A549 (cell line): ENCODE data around the gene CACNA1H. TPM values are rescaled to one million over a fixed set of nuclear protein-coding genes. Genes with fewer than 3 reads are reported as not detected.

Source experiments
- ATAC-seq, 2 experiments: fragments of 200-7000 bp in 1 of 2; fragments of >200 bp in 1 of 2; cut with Nextera tagmentation in 1 of 2; cut with Tn5 transposase in 1 of 2; 3 replicates each; pipeline versions ENCODE4 v1.8.0 to v1.9.1; 2018 to 2020; ENCODE audit warnings: mild to moderate bottlenecking in 1 of 2, moderate library complexity in 1 of 2
- CTCF ChIA-PET: fragments of 300-600 bp; sonication (Branson Sonifier 250); formaldehyde crosslinking; extraction: SDS; loops from one replicate; lab custom pipeline; 2021; ENCODE audit warnings: antibody characterized with exemption, inconsistent platforms; lab: Yijun Ruan, JAX
- POLR2A ChIA-PET: fragments of 350-600 bp; formaldehyde crosslinking; extraction: SDS; loops from one replicate; lab custom pipeline; 2021; ENCODE audit warnings: antibody characterized with exemption, inconsistent platforms; lab: Yijun Ruan, JAX
- DNase-seq, 2 experiments: peaks; one replicate each; pipeline versions ENCODE4 v3.0.0 to v3.0.0-alpha.2; 2011 to 2016; ENCODE audit warnings: low read depth in 1 of 2, low spot score in 1 of 2
- FAIRE-seq: peaks from 2 replicates; lab custom pipeline; 2011; peaks lifted over from hg19 to GRCh38; lab: Jason Lieb, UNC
- H3K27ac ChIP-seq, 2 experiments: fragments of >200 bp; sonication (Bioruptor Twin); formaldehyde crosslinking; 3 replicates each; pipeline ENCODE4 v1.5.1; 2016 to 2017
- H3K4me1 ChIP-seq: fragments of >200 bp; sonication (Bioruptor Twin); formaldehyde crosslinking; 3 replicates; pipeline ENCODE4 v1.6.1; 2016
- H3K4me2 ChIP-seq: fragments of >200 bp; sonication (Bioruptor Twin); formaldehyde crosslinking; 3 replicates; pipeline ENCODE4 v1.6.1; 2016
- H3K4me3 ChIP-seq: fragments of >200 bp; sonication (Bioruptor Twin); formaldehyde crosslinking; 3 replicates; pipeline ENCODE4 v1.5.1; 2016
- H3K9me3 ChIP-seq: fragments of >200 bp; sonication (Bioruptor Twin); formaldehyde crosslinking; 3 replicates; pipeline ENCODE4 v1.6.1; 2016
- BCL3 ChIP-seq: fragments of >200 bp; sonication (Bioruptor Twin); formaldehyde crosslinking; IDR thresholded peaks from 3 replicates; pipeline ENCODE4 v1.6.1; 2016
- EHF ChIP-seq: fragments of 250-450 bp; sonication (Bioruptor Pico); IDR thresholded peaks from 2 replicates; pipeline ENCODE4 v1.5.0; 2020; ENCODE audit warnings: mild to moderate bottlenecking
- EHMT2 ChIP-seq: fragments of 200-600 bp; sonication (generic); IDR thresholded peaks from 2 replicates; pipeline ENCODE4 v1.6.1; 2016; ENCODE audit warnings: antibody characterized with exemption, low read depth, mild to moderate bottlenecking, moderate library complexity
- ESRRA ChIP-seq: fragments of 150-350 bp; IDR thresholded peaks from 2 replicates; pipeline ENCODE4 v1.6.1; 2014; ENCODE audit warnings: mild to moderate bottlenecking, low read length, borderline replicate concordance
- FOSB ChIP-seq: fragments of 250-450 bp; sonication (Bioruptor Pico); IDR thresholded peaks from 2 replicates; pipeline ENCODE4 v1.5.0; 2020; ENCODE audit warnings: mild to moderate bottlenecking, moderate library complexity
- FOXS1 ChIP-seq: fragments of 250-450 bp; sonication (Bioruptor Pico); IDR thresholded peaks from 2 replicates; pipeline ENCODE4 v1.5.0; 2020; ENCODE audit warnings: mild to moderate bottlenecking, moderate library complexity
- HES2 ChIP-seq: fragments of >200 bp; sonication (Bioruptor Twin); formaldehyde crosslinking; IDR thresholded peaks from 2 replicates; pipeline ENCODE4 v1.6.1; 2016
- JUN ChIP-seq, 2 experiments: fragments of >200 bp; sonication (Bioruptor Twin); formaldehyde crosslinking; IDR thresholded peaks; 2 replicates in 1 of 2; 3 replicates in 1 of 2; pipeline ENCODE4 v1.6.1; 2016 to 2017
- MAFK ChIP-seq: fragments of 450-650 bp; IDR thresholded peaks from 2 replicates; pipeline ENCODE4 v1.6.1; 2014; ENCODE audit not compliant: partially characterized antibody
- MYC ChIP-seq: IDR thresholded peaks from 2 replicates; pipeline ENCODE4 v1.6.1; 2012; ENCODE audit warnings: mild to moderate bottlenecking, inconsistent platforms, low read length, improper control_type of control experiment, borderline replicate concordance
- NPAS2 ChIP-seq: fragments of 250-450 bp; sonication (Bioruptor Pico); IDR thresholded peaks from 2 replicates; pipeline ENCODE4 v1.8.0; 2022; ENCODE audit warnings: mild to moderate bottlenecking, moderate library complexity, borderline replicate concordance
- PBX3 ChIP-seq: IDR thresholded peaks from 2 replicates; pipeline ENCODE4 v1.6.1; 2012
- POLR2A ChIP-seq: IDR thresholded peaks from 2 replicates; pipeline ENCODE4 v1.6.1; 2012; ENCODE audit warnings: mild to moderate bottlenecking, low read length
- POLR2AphosphoS2 ChIP-seq: conservative IDR thresholded peaks from 2 replicates; pipeline ENCODE4 v1.6.1; 2012; ENCODE audit warnings: low read length, improper control_type of control experiment, inconsistent platforms
- RFX5 ChIP-seq: fragments of 450-650 bp; IDR thresholded peaks from 2 replicates; pipeline ENCODE4 v1.7.1; 2014; ENCODE audit warnings: antibody characterized with exemption, mild to moderate bottlenecking, moderate library complexity
- SREBF2 ChIP-seq: fragments of 450-650 bp; IDR thresholded peaks from 2 replicates; pipeline ENCODE4 v1.6.1; 2014; ENCODE audit warnings: mild to moderate bottlenecking, moderate library complexity
- ZFP36 ChIP-seq: fragments of 450-650 bp; IDR thresholded peaks from 2 replicates; pipeline ENCODE4 v1.6.1; 2014; ENCODE audit warnings: borderline replicate concordance; ENCODE audit not compliant: partially characterized antibody
- ZSCAN20 ChIP-seq: fragments of 250-450 bp; sonication (Bioruptor Pico); IDR thresholded peaks from 2 replicates; pipeline ENCODE4 v1.8.0; 2022; ENCODE audit warnings: mild to moderate bottlenecking, moderate library complexity
- whole genome bisulfite sequencing: methylation state at CpG from one replicate; pipeline ENCODE4 v1.1.6; 2017; ENCODE audit errors: missing lambda C conversion rate; 5-methylcytosine and 5-hydroxymethylcytosine counted together
- polyA plus RNA-seq, 4 experiments: library from polyadenylated mRNA; depleted of rRNA in 3 of 4; stranded (reverse); fragments of >200 nt; fragmentation: RNase III in 1 of 4; extraction: RNeasy Plus Mini Kit Qiagen cat#74134 plus additional on column Dnase treatment in 1 of 4; gene quantifications; 2 replicates in 3 of 4; 3 replicates in 1 of 4; pipeline ENCODE4 v1.2.3, GENCODE V29; 2011 to 2017

Gene CACNA1H
- polyA plus RNA-seq, 2 of the 4 experiments (the other 2 are of a cell fraction): 7.2 to 15.8 TPM

- no peak for DNase-seq
- Histone ChIP-seq H3K4me1 (no peaks in the 10 kb centered on the region), H3K4me2 (no peak overlapping the region), H3K4me3 (no peak overlapping the region), H3K27ac (no peak overlapping the region), H3K9me3 (no peaks in the 10 kb centered on the region)
- peak in 1 of 2 experiments; percentile 10; a peak in 2 of 6 replicates for ATAC-seq
- no peak for FAIRE-seq
- ChIA-PET CTCF (interaction anchor here (1.1 to 4.0 kb wide), 3 partner anchors 25 to 70 kb away, joined by 4 to 15 read pairs (median 4); no protein-coding TSS in a partner anchor), POLR2A (no interaction called here)
- 70% methylated on average over 5 of the region's 10 CpGs for WGBS
- TF ChIP-seq POLR2A (no peak), PBX3 (no peak)
These were observed 26.3 kb upstream of the CACNA1H start for GRCh38 chr16:1126586-1126985.

GRCh38 chr16:1127101-1127500 lies 25.8 kb upstream of the CACNA1H start:
- Histone ChIP-seq H3K4me3 (no peak overlapping the region), H3K9me3 (no peaks in the 10 kb centered on the region), H3K4me1 (no peaks in the 10 kb centered on the region), H3K27ac (no peak overlapping the region), H3K4me2 (no peak overlapping the region)
- DNase-seq: no peak
- WGBS: 61% methylated on average over 14 of the region's 16 CpGs
- CTCF ChIA-PET: interaction anchor here (1.1 to 4.0 kb wide), 3 partner anchors 25 to 70 kb away, joined by 4 to 15 read pairs (median 4); no protein-coding TSS in a partner anchor
- no peak; a peak in 1 of 6 replicates for ATAC-seq
- POLR2A ChIA-PET: no interaction called here
- TF ChIP-seq SREBF2 (no peak), HES2 (no peak), FOXS1 (no peak), JUN (IDR thresholded peaks at IDR 0.05) (no peak), ESRRA (no peak), EHMT2 (no peak), ZSCAN20 (no peak), FOSB (CRISPR knock-in tag) (no peak), RFX5 (no peak), POLR2AphosphoS2 (no peak), ZFP36 (no peak), NPAS2 (CRISPR knock-in tag) (no peak), MAFK (no peak), MYC (no peak), EHF (CRISPR knock-in tag) (no peak)
- FAIRE-seq: no peak

- H3K27ac ChIP-seq: no peak overlapping the region
- no peak overlapping the region for H3K4me2 ChIP-seq
- DNase-seq: no peak
- ATAC-seq: no peak
- no peak overlapping the region for H3K4me3 ChIP-seq
- peak; percentile 87 for TF ChIP-seq ZFP36
- no peak for TF ChIP-seq FOXS1
- TF ChIP-seq POLR2A: no peak
- TF ChIP-seq BCL3: no peak
- CTCF ChIA-PET: interaction anchor here (1.1 to 1.8 kb wide), 2 partner anchors 24 to 66 kb away, joined by 4 read pairs; no protein-coding TSS in a partner anchor
- no peak for FAIRE-seq
- 80% methylated on average over 26 of the region's 31 CpGs for WGBS
- H3K9me3 ChIP-seq: no peaks in the 10 kb centered on the region
- H3K4me1 ChIP-seq: no peaks in the 10 kb centered on the region
- POLR2A ChIA-PET: no interaction called here
These were observed 24.8 kb upstream of the CACNA1H start for GRCh38 chr16:1127971-1128715.
